ENCODE measurements around the gene CD99L2. TPM values are rescaled to one million over a fixed set of nuclear protein-coding genes. Genes with fewer than 3 reads are reported as not detected.

Gene CD99L2
- total and polyA plus RNA-seq, 10 donors = 8.2 to 51.8 (median 31.8) TPM

GRCh38 chrX:150763810-150764209 is 134.7 kb downstream of the CD99L2 start:
- H3K4me3 ChIP-seq = no peak overlapping the region
- 84 to 96% (median 93%) methylated on average over 7 to 9 of the region's 9 CpGs for WGBS, 5 donors
- no peak for DNase-seq
- H3K36me3 ChIP-seq = peaks cover 0 to 71% (median 3%) of the 10 kb centered on the region in 6 donors
- intact Hi-C loops (cut with DNase I; ENCODE audit: low total_unique reads) = no loop called here
- no peak overlapping the region for H3K27ac ChIP-seq
- no peaks in the 10 kb centered on the region for H3K27me3 ChIP-seq (replicated peaks in 1 of 7)
- peaks cover 0 to 13% (median 4%) of the 10 kb centered on the region in 6 donors for H3K4me1 ChIP-seq
- TF ChIP-seq POLR2A (IDR thresholded peaks at IDR 0.05) (no peak), CTCF (IDR thresholded peaks at IDR 0.05 in 8 of 11, conservative IDR thresholded peaks at IDR 0.05 in 3 of 11) (no peak), POLR2AphosphoS5 (IDR thresholded peaks at IDR 0.05) (no peak)
- no peaks in the 10 kb centered on the region for H3K9me3 ChIP-seq

GRCh38 chrX:150763303-150763797 is 135.1 kb downstream of the CD99L2 start:
- Histone ChIP-seq H3K9me3 (no peaks in the 10 kb centered on the region), H3K4me1 (peaks cover 0 to 13% (median 4%) of the 10 kb centered on the region in 6 donors), H3K36me3 (peaks cover 0 to 70% (median 3%) of the 10 kb centered on the region in 6 donors), H3K4me3 (no peak overlapping the region), H3K27me3 (replicated peaks in 1 of 7) (no peaks in the 10 kb centered on the region), H3K27ac (no peak overlapping the region)
- 81 to 97% (median 92%) methylated on average over 13 of the region's 13 CpGs for WGBS, 5 donors
- no peak for DNase-seq
- TF ChIP-seq CTCF (IDR thresholded peaks at IDR 0.05 in 8 of 11, conservative IDR thresholded peaks at IDR 0.05 in 3 of 11) = no peak
- peak in 2 of 3 donors; percentile 2 to 14 for TF ChIP-seq POLR2AphosphoS5 (IDR thresholded peaks at IDR 0.05)
- intact Hi-C loops (cut with DNase I; ENCODE audit: low total_unique reads) = no loop called here

GRCh38 chrX:150762258-150763165 is 136.0 kb downstream of the CD99L2 start:
- Histone ChIP-seq H3K4me1 (peaks cover 0 to 9% (median 3%) of the 10 kb centered on the region in 6 donors), H3K9me3 (no peaks in the 10 kb centered on the region), H3K4me3 (no peak overlapping the region), H3K27me3 (replicated peaks in 1 of 7) (no peaks in the 10 kb centered on the region), H3K27ac (no peak overlapping the region), H3K36me3 (peaks cover 0 to 79% (median 5%) of the 10 kb centered on the region in 6 donors)
- TF ChIP-seq POLR2AphosphoS5 (IDR thresholded peaks at IDR 0.05) (peak in 2 of 3 donors; percentile 21 to 59), POLR2A (IDR thresholded peaks at IDR 0.05) (no peak)
- WGBS, 5 donors = 87 to 94% (median 90%) methylated on average over 26 to 36 of the region's 36 CpGs
- no peak for DNase-seq
- intact Hi-C loops (cut with DNase I; ENCODE audit: low total_unique reads) = no loop called here

- 91 to 99% (median 93%) methylated on average over 5 to 8 of the region's 8 CpGs for WGBS, 5 donors
Measured at GRCh38 chrX:150761819-150762216, 136.7 kb downstream of the CD99L2 start.

More at GRCh38 chrX:150761819-150762216, 136.7 kb downstream of the CD99L2 start:
- H3K9me3 ChIP-seq = no peaks in the 10 kb centered on the region
- intact Hi-C loops (cut with DNase I; ENCODE audit: low total_unique reads) = no loop called here
- no peak overlapping the region for H3K4me3 ChIP-seq
- H3K36me3 ChIP-seq = peaks cover 0 to 86% (median 8%) of the 10 kb centered on the region in 6 donors
- H3K27ac ChIP-seq = no peak overlapping the region
- TF ChIP-seq POLR2A (IDR thresholded peaks at IDR 0.05) (no peak), CTCF (IDR thresholded peaks at IDR 0.05 in 8 of 11, conservative IDR thresholded peaks at IDR 0.05 in 3 of 11) (no peak), POLR2AphosphoS5 (IDR thresholded peaks at IDR 0.05) (no peak)
- DNase-seq = no peak
- no peaks in the 10 kb centered on the region for H3K27me3 ChIP-seq (replicated peaks in 1 of 7)
- H3K4me1 ChIP-seq = peaks cover 0 to 3% (median 0%) of the 10 kb centered on the region in 6 donors

Measured in spleen (tissue), 11 donors.